HG03439 (cell line): Measurements from ENCODE around the gene MELTF.

Source experiments
- ATAC-seq: cut with Tn5 transposase; IDR thresholded peaks from one replicate; pipeline ENCODE4 v1.9.1; 2021; ENCODE audit warnings: mild to moderate bottlenecking, moderate library complexity; ENCODE audit not compliant: unreplicated experiment

MELTF gene

GRCh38 chr3:197027151-197027895 is 2.3 kb downstream of the MELTF start:
- no peak for ATAC-seq

- no peak for ATAC-seq
Measured at GRCh38 chr3:197026481-197026866, 3.1 kb downstream of the MELTF start.

- no peak for ATAC-seq
Measured at GRCh38 chr3:197025736-197026480, 3.7 kb downstream of the MELTF start.

- no peak for ATAC-seq
Measured at GRCh38 chr3:197024881-197025735, 4.5 kb downstream of the MELTF start.

GRCh38 chr3:197023998-197024651 is 5.5 kb downstream of the MELTF start:
- no peak for ATAC-seq

GRCh38 chr3:197023241-197023997 is 6.2 kb downstream of the MELTF start:
- no peak for ATAC-seq

GRCh38 chr3:197022405-197023231 is 7.0 kb downstream of the MELTF start:
- no peak for ATAC-seq

- ATAC-seq: no peak
Measured at GRCh38 chr3:197021729-197022404, 7.8 kb downstream of the MELTF start.

GRCh38 chr3:197021231-197021630 is 8.4 kb downstream of the MELTF start:
- no peak for ATAC-seq

- ATAC-seq: no peak
Measured at GRCh38 chr3:197019535-197019934, 10.1 kb downstream of the MELTF start.

GRCh38 chr3:197019021-197019420 is 10.6 kb downstream of the MELTF start:
- no peak for ATAC-seq

- no peak for ATAC-seq
Measured at GRCh38 chr3:197017003-197017402, 12.6 kb downstream of the MELTF start.

- no peak for ATAC-seq
Measured at GRCh38 chr3:197015790-197016736, 13.6 kb downstream of the MELTF start.

GRCh38 chr3:197014942-197015575 is 14.6 kb downstream of the MELTF start:
- ATAC-seq: no peak

GRCh38 chr3:197014024-197014423 is 15.6 kb downstream of the MELTF start:
- no peak for ATAC-seq

GRCh38 chr3:197012540-197012883 is 17.1 kb downstream of the MELTF start:
- no peak for ATAC-seq

GRCh38 chr3:197011780-197012539 is 17.7 kb downstream of the MELTF start:
- ATAC-seq: no peak
